ENCODE results near the gene PTH2. TPM values are rescaled to one million over a fixed set of nuclear protein-coding genes. Genes with fewer than 3 reads are reported as not detected.

PTH2 gene
- total RNA-seq, 1 experiment from 2014 or later = 0.96 TPM

- Mint-ChIP-seq H3K36me3 (ENCODE audit: insufficient read depth in 1 of 3, low read depth in 3 of 3) (no peaks in the 10 kb centered on the region), H3K9me3 (no peaks in the 10 kb centered on the region), H3K27ac (peak overlapping the region; percentile 97 to 98 (median 98)), H3K4me1 (peaks cover 42 to 44% of the 10 kb centered on the region in 2 experiments), H3K4me3 (peak overlapping the region; percentile 32 to 71), H3K27me3 (ENCODE audit: low read depth) (peaks cover 1% of the 10 kb centered on the region; the same call in 1 of the 2 replicates)
- H3K79me2 ChIP-seq (ENCODE audit: insufficient read depth, low read length) = no peaks in the 10 kb centered on the region
- H4K20me1 ChIP-seq (ENCODE audit: control insufficient read depth, insufficient read depth, insufficient read length) = peaks cover 2% of the 10 kb centered on the region
- H3T11ph ChIP-seq (ENCODE audit: low read length) = no peak overlapping the region
- no peak overlapping the region for H2AK5ac ChIP-seq (ENCODE audit: insufficient read length, low read length)
- peak overlapping the region; percentile 87 for H3K14ac ChIP-seq (ENCODE audit: insufficient read depth, low read length)
- H3K9me3 ChIP-seq (ENCODE audit: control insufficient read depth, low read depth, low read length) = no peaks in the 10 kb centered on the region
- no peak overlapping the region for H3K4ac ChIP-seq (ENCODE audit: low read depth, low read length)
- 0 out of 2 replicates have a peak overlapping the region, but pooled peaks have one; percentile 40 for H2BK15ac ChIP-seq (ENCODE audit: low read depth, low read length)
- H2BK20ac ChIP-seq (ENCODE audit: low read depth, low read length, poor library complexity, severe bottlenecking) = no peak overlapping the region
- no peak overlapping the region for H4K5ac ChIP-seq (ENCODE audit: insufficient read length, low read depth, low read length)
- H3K18ac ChIP-seq (ENCODE audit: insufficient read length, low read depth, low read length) = peak overlapping the region; percentile 55
- H2AFZ ChIP-seq (ENCODE audit: low read length) = no peak overlapping the region
- no peak overlapping the region for H4K8ac ChIP-seq (replicated peaks; ENCODE audit: insufficient read length, low read depth, low read length)
- no peak overlapping the region for H3K56ac ChIP-seq (ENCODE audit: insufficient read length, low read depth, low read length)
- no peaks in the 10 kb centered on the region for H3K27me3 ChIP-seq (ENCODE audit: insufficient read depth, low read length)
- H2BK12ac ChIP-seq (ENCODE audit: insufficient read length, low read depth, low read length) = peak overlapping the region; percentile 58
- no CpG with 5 or more reads among the region's 7 CpGs for WGBS (ENCODE audit: extremely low coverage, insufficient read length, low lambda C conversion rate)
- no peaks in the 10 kb centered on the region for H3K23me2 ChIP-seq (ENCODE audit: insufficient read length, low read depth, low read length, poor library complexity, severe bottlenecking)
- peak overlapping the region; percentile 91 for H3K27ac ChIP-seq (ENCODE audit: insufficient read length, low read depth, low read length)
- peak overlapping the region; percentile 48 for H3K4me2 ChIP-seq (ENCODE audit: insufficient read depth, insufficient read length, low read length)
- peaks cover 9% of the 10 kb centered on the region; the same call in 1 of the 2 replicates for H3K4me1 ChIP-seq (ENCODE audit: insufficient read depth, low read length)
- no peak overlapping the region for H4K91ac ChIP-seq (ENCODE audit: insufficient read length, low read depth, low read length)
- H2BK5ac ChIP-seq (ENCODE audit: insufficient read length, low read length) = peak overlapping the region; percentile 9
- no peak overlapping the region for H2BK120ac ChIP-seq (ENCODE audit: low read depth, low read length, poor library complexity, severe bottlenecking)
- TF ChIP-seq, protein P1, sequence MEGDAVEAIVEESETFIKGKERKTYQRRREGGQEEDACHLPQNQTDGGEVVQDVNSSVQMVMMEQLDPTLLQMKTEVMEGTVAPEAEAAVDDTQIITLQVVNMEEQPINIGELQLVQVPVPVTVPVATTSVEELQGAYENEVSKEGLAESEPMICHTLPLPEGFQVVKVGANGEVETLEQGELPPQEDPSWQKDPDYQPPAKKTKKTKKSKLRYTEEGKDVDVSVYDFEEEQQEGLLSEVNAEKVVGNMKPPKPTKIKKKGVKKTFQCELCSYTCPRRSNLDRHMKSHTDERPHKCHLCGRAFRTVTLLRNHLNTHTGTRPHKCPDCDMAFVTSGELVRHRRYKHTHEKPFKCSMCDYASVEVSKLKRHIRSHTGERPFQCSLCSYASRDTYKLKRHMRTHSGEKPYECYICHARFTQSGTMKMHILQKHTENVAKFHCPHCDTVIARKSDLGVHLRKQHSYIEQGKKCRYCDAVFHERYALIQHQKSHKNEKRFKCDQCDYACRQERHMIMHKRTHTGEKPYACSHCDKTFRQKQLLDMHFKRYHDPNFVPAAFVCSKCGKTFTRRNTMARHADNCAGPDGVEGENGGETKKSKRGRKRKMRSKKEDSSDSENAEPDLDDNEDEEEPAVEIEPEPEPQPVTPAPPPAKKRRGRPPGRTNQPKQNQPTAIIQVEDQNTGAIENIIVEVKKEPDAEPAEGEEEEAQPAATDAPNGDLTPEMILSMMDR (conservative IDR thresholded peaks at IDR 0.05) = no peak
- DNase-seq = peak; percentile 96
- H3K79me1 ChIP-seq (ENCODE audit: insufficient read depth, low read depth, low read length, poor library complexity, severe bottlenecking) = no peaks in the 10 kb centered on the region
- no peak overlapping the region for H3K23ac ChIP-seq (ENCODE audit: insufficient read length, low read depth, low read length)
- peak overlapping the region; percentile 21 for H3K9ac ChIP-seq (ENCODE audit: extremely low read depth, insufficient read length, low read length)
Observed at GRCh38 chr19:49403404-49404187, 19.6 kb downstream of the PTH2 start.
